GM23338 (cell line): ENCODE results near the gene SLC25A44. TPM values are rescaled to one million over a fixed set of nuclear protein-coding genes. Genes with fewer than 3 reads are reported as not detected.

Experiments used
- ATAC-seq: fragments of 200-7000 bp; cut with Tn5 transposase; 3 replicates; pipeline ENCODE4 v1.9.1; 2020
- DNase-seq: peaks from one replicate; pipeline ENCODE4 v3.0.0-alpha.2; 2015; ENCODE audit warnings: low spot score
- H2AFZ ChIP-seq: fragments of 200-600 bp; sonication (generic); 2 replicates; pipeline ENCODE4 v1.8.0; 2016; ENCODE audit warnings: antibody characterized with exemption, mild to moderate bottlenecking, moderate library complexity
- H3F3A ChIP-seq: fragments of 200-600 bp; sonication (generic); replicated peaks from 2 replicates; pipeline ENCODE4 v1.8.0; 2017; ENCODE audit warnings: antibody characterized with exemption, mixed run types, low read depth
- H3K27ac ChIP-seq: fragments of 200-600 bp; sonication (generic); 2 replicates; pipeline ENCODE4 v1.6.1; 2016; ENCODE audit warnings: low read depth
- H3K27me3 ChIP-seq: fragments of 200-600 bp; sonication (generic); 2 replicates; pipeline ENCODE4 v1.8.0; 2016; ENCODE audit warnings: mild to moderate bottlenecking, mixed run types, moderate library complexity; ENCODE audit not compliant: insufficient read depth
- H3K36me3 ChIP-seq: fragments of 200-600 bp; sonication (generic); 2 replicates; pipeline ENCODE4 v1.8.0; 2016; ENCODE audit warnings: mild to moderate bottlenecking; ENCODE audit not compliant: insufficient read depth
- H3K4me1 ChIP-seq: fragments of 200-600 bp; sonication (generic); 2 replicates; pipeline ENCODE4 v1.8.0; 2016; ENCODE audit warnings: mild to moderate bottlenecking, moderate library complexity; ENCODE audit not compliant: insufficient read depth
- H3K4me2 ChIP-seq: fragments of 200-600 bp; sonication (generic); 2 replicates; pipeline ENCODE4 v1.7.1; 2017; ENCODE audit warnings: mixed run types
- H3K4me3 ChIP-seq: fragments of 200-600 bp; sonication (generic); 2 replicates; pipeline ENCODE4 v1.6.1; 2016; ENCODE audit warnings: mixed run types
- H3K79me2 ChIP-seq: fragments of 200-600 bp; sonication (generic); replicated peaks from 2 replicates; pipeline ENCODE4 v1.8.0; 2017; ENCODE audit warnings: mild to moderate bottlenecking; ENCODE audit not compliant: insufficient read depth
- H3K9me2 ChIP-seq: fragments of 200-600 bp; sonication (generic); 2 replicates; pipeline ENCODE4 v1.8.0; 2017; ENCODE audit not compliant: insufficient read depth
- H4K20me1 ChIP-seq: fragments of 200-600 bp; sonication (generic); replicated peaks from 2 replicates; pipeline ENCODE4 v1.8.0; 2017; ENCODE audit warnings: mild to moderate bottlenecking; ENCODE audit not compliant: insufficient read depth
- H3K27ac Mint-ChIP-seq: 2 replicates; pipeline ENCODE4 v1.8.0; 2020; ENCODE audit warnings: inconsistent platforms, mild to moderate bottlenecking, moderate library complexity, mixed read lengths
- H3K27me3 Mint-ChIP-seq: 3 replicates; pipeline ENCODE4 v1.8.0; 2022; ENCODE audit warnings: low read depth, mild to moderate bottlenecking, moderate library complexity, mixed read lengths, inconsistent platforms; ENCODE audit not compliant: insufficient read depth, poor library complexity
- H3K36me3 Mint-ChIP-seq: 3 replicates; pipeline ENCODE4 v1.8.0; 2021; ENCODE audit warnings: low read depth, mild to moderate bottlenecking, inconsistent platforms, moderate library complexity, mixed read lengths
- H3K4me1 Mint-ChIP-seq: 3 replicates; pipeline ENCODE4 v1.8.0; 2020; ENCODE audit warnings: mild to moderate bottlenecking, inconsistent platforms, mixed read lengths
- H3K4me3 Mint-ChIP-seq: 3 replicates; pipeline ENCODE4 v1.8.0; 2021; ENCODE audit warnings: moderate library complexity, mild to moderate bottlenecking, inconsistent platforms, mixed read lengths
- H3K9me3 Mint-ChIP-seq: 3 replicates; pipeline ENCODE4 v1.8.0; 2020; ENCODE audit warnings: moderate library complexity, mild to moderate bottlenecking, inconsistent platforms, mixed read lengths
- EZH2 ChIP-seq: fragments of 200-600 bp; sonication (generic); IDR thresholded peaks from one replicate; pipeline ENCODE4 v1.8.0; 2017; ENCODE audit warnings: antibody characterized with exemption, mild to moderate bottlenecking, low read depth; ENCODE audit not compliant: unreplicated experiment
- EZH2phosphoT487 ChIP-seq: fragments of 200-600 bp; sonication (generic); IDR thresholded peaks from one replicate; pipeline ENCODE4 v1.8.1; 2018; ENCODE audit warnings: antibody characterized with exemption; ENCODE audit not compliant: unreplicated experiment
- JUNB ChIP-seq: IDR thresholded peaks from one replicate; pipeline ENCODE4 v1.6.1; 2016; ENCODE audit warnings: antibody characterized with exemption; ENCODE audit not compliant: unreplicated experiment
- NANOG ChIP-seq: IDR thresholded peaks from 2 replicates; pipeline ENCODE4 v1.6.1; 2016; ENCODE audit warnings: antibody characterized with exemption, borderline replicate concordance
- POLR2AphosphoS5 ChIP-seq: IDR thresholded peaks from 2 replicates; pipeline ENCODE4 v1.6.1; 2016; ENCODE audit warnings: antibody characterized with exemption, low read depth
- ZNF114 ChIP-seq: fragments of 250-450 bp; sonication (Bioruptor Pico); IDR thresholded peaks from 2 replicates; pipeline ENCODE4 v1.5.0; 2020; ENCODE audit warnings: mild to moderate bottlenecking, moderate library complexity
- ZNF462 ChIP-seq: fragments of 250-450 bp; sonication (Bioruptor Pico); IDR thresholded peaks from 2 replicates; pipeline ENCODE4 v1.5.0; 2020; ENCODE audit warnings: mild to moderate bottlenecking, moderate library complexity
- polyA plus RNA-seq: library from polyadenylated mRNA; unstranded; fragments of >200 nt; fragmentation: Nextera tagmentation; extraction: Ambion mirVana; gene quantifications from 2 replicates; pipeline ENCODE4 v1.2.1, GENCODE V29; 2016
- total RNA-seq: library from RNA; depleted of rRNA; stranded (reverse); fragments of >200 nt; shearing (Covaris generic); gene quantifications from 2 replicates; pipeline ENCODE4 v1.2.3, GENCODE V29; 2014

SLC25A44 gene
- total and polyA plus RNA-seq, 2 experiments from 2014 or later = 7.0 to 25.1 TPM

- Histone ChIP-seq H4K20me1 (no peaks in the 10 kb centered on the region), H3K9me2 (no peaks in the 10 kb centered on the region), H3K4me3 (no peak within 1 kb of the TSS), H3K27me3 (no peaks in the 10 kb centered on the region), H3F3A (peaks cover 10% of the 10 kb centered on the region; the same call in 1 of the 2 replicates), H3K27ac (no peak within 1 kb of the TSS; the same call in 1 of the 2 replicates), H3K36me3 (peaks cover 2% of the 10 kb centered on the region; the same call in 1 of the 2 replicates), H2AFZ (no peak within 1 kb of the TSS), H3K79me2 (no peaks in the 10 kb centered on the region), H3K4me2 (no peak within 1 kb of the TSS), H3K4me1 (peaks cover 18% of the 10 kb centered on the region)
- H3K4me1 Mint-ChIP-seq = peaks cover 16% of the 10 kb centered on the region
- no peak for TF ChIP-seq ZNF462 (CRISPR knock-in tag)
- H3K27me3 Mint-ChIP-seq = peaks cover 19% of the 10 kb centered on the region
- no peak within 1 kb of the TSS for H3K4me3 Mint-ChIP-seq
- ATAC-seq (no peak), DNase-seq (no peak)
- H3K36me3 Mint-ChIP-seq = peaks cover 28% of the 10 kb centered on the region
- H3K27ac Mint-ChIP-seq = no peak within 1 kb of the TSS
- no peaks in the 10 kb centered on the region for H3K9me3 Mint-ChIP-seq
Measured at GRCh38 chr1:156241926-156242325, 48.0 kb downstream of the SLC25A44 start, which contains the start of gene BGLAP. TSS of gene BGLAP (plus strand) at chr1:156242184. CDS start at chr1:156242232, 48 bp downstream.

DNA sequence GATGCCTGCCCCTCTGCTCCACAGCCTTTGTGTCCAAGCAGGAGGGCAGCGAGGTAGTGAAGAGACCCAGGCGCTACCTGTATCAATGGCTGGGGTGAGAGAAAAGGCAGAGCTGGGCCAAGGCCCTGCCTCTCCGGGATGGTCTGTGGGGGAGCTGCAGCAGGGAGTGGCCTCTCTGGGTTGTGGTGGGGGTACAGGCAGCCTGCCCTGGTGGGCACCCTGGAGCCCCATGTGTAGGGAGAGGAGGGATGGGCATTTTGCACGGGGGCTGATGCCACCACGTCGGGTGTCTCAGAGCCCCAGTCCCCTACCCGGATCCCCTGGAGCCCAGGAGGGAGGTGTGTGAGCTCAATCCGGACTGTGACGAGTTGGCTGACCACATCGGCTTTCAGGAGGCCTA is 48.8 kb downstream of the SLC25A44 start:
- DNase-seq = no peak
- Histone ChIP-seq H3K27ac (no peak overlapping the region; the same call in 1 of the 2 replicates), H4K20me1 (no peaks in the 10 kb centered on the region), H3K27me3 (no peaks in the 10 kb centered on the region), H3K36me3 (no peaks in the 10 kb centered on the region), H3K4me3 (no peak overlapping the region), H2AFZ (no peak overlapping the region), H3K9me2 (no peaks in the 10 kb centered on the region), H3K4me2 (no peak overlapping the region), H3K79me2 (no peaks in the 10 kb centered on the region), H3F3A (peaks cover 13% of the 10 kb centered on the region; the same call in 1 of the 2 replicates), H3K4me1 (peaks cover 22% of the 10 kb centered on the region)
- peaks cover 21% of the 10 kb centered on the region for H3K27me3 Mint-ChIP-seq
- no peak overlapping the region for H3K27ac Mint-ChIP-seq
- no peak for ATAC-seq
- no peaks in the 10 kb centered on the region for H3K9me3 Mint-ChIP-seq
- H3K4me3 Mint-ChIP-seq = no peak overlapping the region
- H3K4me1 Mint-ChIP-seq = peaks cover 21% of the 10 kb centered on the region
- peaks cover 24% of the 10 kb centered on the region for H3K36me3 Mint-ChIP-seq
- TF ChIP-seq POLR2AphosphoS5 (no peak), JUNB (no peak), ZNF114 (CRISPR knock-in tag) (no peak), NANOG (no peak), EZH2 (no peak), ZNF462 (CRISPR knock-in tag) (no peak), EZH2phosphoT487 (no peak)
